NCI-H2029 (cell line): Measurements from ENCODE around the gene FLNA.
A peak's percentile ranks its signal among the peaks of the same experiment; 100 is the strongest.

Experiments used
- DNase-seq: peaks from one replicate; lab custom pipeline; 2025; lab: John Stamatoyannopoulos, UW

Gene FLNA

GRCh38 chrX:154375156-154375504 lies 696 bp upstream of the FLNA start:
- DNase-seq: no peak

- DNase-seq: peak; percentile 81
Observed at GRCh38 chrX:154373340-154374306, 811 bp downstream of the FLNA start.

GRCh38 chrX:154372612-154373022 lies 1.8 kb downstream of the FLNA start:
- no peak for DNase-seq

- no peak for DNase-seq
Observed at GRCh38 chrX:154371789-154372300, 2.6 kb downstream of the FLNA start.

- DNase-seq: peak; percentile 73
Observed at GRCh38 chrX:154371017-154371788, 3.2 kb downstream of the FLNA start.

- no peak for DNase-seq
Observed at GRCh38 chrX:154370300-154371016, 4.0 kb downstream of the FLNA start.

- no peak for DNase-seq
Observed at GRCh38 chrX:154369449-154370299, 4.8 kb downstream of the FLNA start.

- peak; percentile 27 for DNase-seq
Observed at GRCh38 chrX:154368630-154369448, 5.6 kb downstream of the FLNA start.

- DNase-seq: no peak
Observed at GRCh38 chrX:154367474-154368308, 6.7 kb downstream of the FLNA start.

- DNase-seq: no peak
Observed at GRCh38 chrX:154366666-154367055, 7.8 kb downstream of the FLNA start.

- DNase-seq: no peak
Observed at GRCh38 chrX:154365997-154366665, 8.3 kb downstream of the FLNA start.

- no peak for DNase-seq
Observed at GRCh38 chrX:154365052-154365600, 9.3 kb downstream of the FLNA start.

GRCh38 chrX:154363706-154364439 lies 10.6 kb downstream of the FLNA start:
- no peak for DNase-seq

- no peak for DNase-seq
Observed at GRCh38 chrX:154362085-154362742, 12.2 kb downstream of the FLNA start.

GRCh38 chrX:154360155-154360713 lies 14.2 kb downstream of the FLNA start:
- DNase-seq: no peak

- no peak for DNase-seq
Observed at GRCh38 chrX:154359362-154360154, 14.9 kb downstream of the FLNA start.
